ENCODE data around the gene TGFBR1.
"Not testable (repeated sequence)": the region's sequence is repeated elsewhere in the genome, so short reads cannot be mapped to it uniquely, and the experiment has no call there.

TGFBR1 gene

DNA sequence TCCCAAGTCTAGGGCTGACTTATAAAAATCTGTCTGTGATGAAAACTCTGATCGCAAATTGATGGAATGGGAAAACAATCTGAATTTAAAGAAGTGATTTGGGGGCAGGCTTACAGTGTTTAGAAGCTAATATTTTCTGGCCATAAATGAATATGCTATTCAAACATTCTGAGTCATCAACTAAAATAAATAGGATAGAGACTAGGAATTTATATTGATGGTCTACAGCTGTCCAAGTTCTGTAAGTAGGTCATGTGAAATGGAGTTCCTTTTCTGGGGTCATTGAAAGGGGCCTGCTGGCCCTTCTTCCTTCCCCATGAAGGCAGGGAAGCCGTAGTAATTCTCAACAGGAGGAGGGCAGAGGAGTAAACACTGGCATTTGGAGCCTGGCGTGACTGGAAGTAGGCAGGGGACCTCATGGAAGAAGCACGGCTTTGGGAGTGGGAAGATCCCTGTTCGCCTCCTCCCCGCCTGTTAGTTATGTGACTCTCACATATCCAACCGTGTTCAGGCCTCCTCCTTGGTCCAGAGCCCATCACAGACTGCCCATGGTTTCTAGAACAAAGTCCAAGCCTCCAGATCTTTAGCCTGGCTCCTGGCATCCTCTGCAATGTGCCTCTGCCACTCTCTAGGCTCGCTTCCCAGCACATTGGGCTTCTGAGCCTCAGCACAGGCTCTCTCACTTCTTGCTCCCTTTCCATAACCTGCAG, 85.1 kb downstream of the TGFBR1 start:
- no peak for DNase-seq (ENCODE audit: low read depth)

DNA sequence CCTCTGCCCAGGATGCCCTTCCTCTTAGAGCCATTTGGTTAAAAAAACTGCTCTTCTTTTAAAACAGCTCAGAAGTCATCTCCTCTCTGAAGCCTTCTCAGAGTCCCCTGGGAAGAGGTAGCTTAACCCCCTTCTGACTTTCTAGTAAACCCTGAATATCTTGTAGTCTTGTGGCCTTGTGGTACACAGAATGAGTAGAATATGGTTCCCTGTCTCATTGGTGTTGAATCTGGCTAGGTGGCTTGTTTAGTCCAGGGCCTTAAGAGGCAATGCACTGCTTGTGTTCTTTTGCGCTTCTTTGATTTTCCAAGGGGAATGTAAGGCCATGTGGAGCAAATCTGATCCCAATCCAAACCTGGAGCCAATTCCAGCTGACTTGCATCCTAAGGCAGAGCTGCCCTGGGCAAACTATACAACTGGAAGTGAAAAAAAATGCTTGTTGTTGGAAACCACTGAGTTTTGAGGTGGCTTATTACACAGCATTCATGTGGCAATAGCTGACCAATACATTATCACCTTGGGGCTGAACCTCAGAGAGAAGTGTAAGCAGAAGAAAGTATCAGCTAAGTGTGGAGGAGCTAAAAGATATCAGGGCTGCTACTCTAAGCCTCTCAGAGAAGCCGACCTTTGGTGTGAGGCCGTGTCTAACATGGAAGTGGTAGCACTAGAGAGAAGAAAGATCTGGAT, 85.8 kb downstream of the TGFBR1 start:
- DNase-seq (ENCODE audit: low read depth) = no peak

GRCh38 chr9:99192786-99193465, 88.0 kb downstream of the TGFBR1 start:
- DNase-seq (ENCODE audit: low read depth) = no peak

- no peak for DNase-seq (ENCODE audit: low read depth)
Observed at GRCh38 chr9:99193466-99193821, 88.5 kb downstream of the TGFBR1 start.

- not testable (repeated sequence) for DNase-seq (ENCODE audit: low read depth)
Observed at GRCh38 chr9:99196484-99196883, 91.6 kb downstream of the TGFBR1 start.

DNA sequence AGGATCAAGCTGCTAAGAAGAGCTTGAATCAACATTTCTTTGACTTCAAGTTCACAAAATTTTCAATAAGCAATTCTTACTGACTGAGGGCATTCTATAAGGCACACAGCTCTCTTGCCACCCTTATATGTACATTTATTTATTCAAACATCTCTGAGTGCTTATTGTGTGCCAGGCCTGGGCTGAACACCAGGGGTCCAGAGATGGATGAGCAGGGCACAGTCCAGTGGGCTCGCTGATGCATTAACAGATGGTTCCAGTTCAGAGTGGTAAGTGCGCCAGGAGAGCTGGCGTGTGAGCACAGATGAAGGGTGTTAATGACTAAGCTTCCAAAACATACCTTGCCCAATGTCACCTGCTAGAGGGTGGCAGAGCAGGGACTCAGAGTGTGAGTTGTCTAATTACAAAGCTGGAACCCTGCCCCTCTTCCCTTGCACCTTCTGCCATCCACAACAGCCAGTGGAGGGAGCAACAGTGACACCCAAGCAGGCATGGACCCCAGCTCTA, 92.3 kb downstream of the TGFBR1 start:
- no peak for DNase-seq (ENCODE audit: low read depth)

DNA sequence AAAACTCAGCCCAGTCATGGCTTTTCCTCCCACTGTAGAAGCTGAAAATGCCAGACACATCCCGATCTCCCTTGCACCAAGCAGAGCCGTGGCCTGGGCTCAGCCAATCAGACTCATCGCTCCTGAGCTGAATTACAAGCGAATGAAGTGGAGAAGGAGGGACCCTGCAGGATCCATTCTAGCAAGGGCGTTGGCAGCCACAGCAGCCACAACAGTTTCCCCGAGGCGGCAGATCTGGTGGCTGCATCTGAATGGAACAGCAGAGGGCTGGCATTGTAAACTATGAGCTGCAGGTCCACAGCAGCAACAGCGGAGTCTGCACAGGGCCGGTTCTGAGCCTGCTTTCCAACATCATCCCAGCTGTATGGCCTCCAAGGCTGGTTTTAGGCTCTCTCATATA, 93.1 kb downstream of the TGFBR1 start:
- DNase-seq (ENCODE audit: low read depth) = no peak

- DNase-seq (ENCODE audit: low read depth) = no peak
Observed at GRCh38 chr9:99199938-99200539, 95.1 kb downstream of the TGFBR1 start.

- no peak for DNase-seq (ENCODE audit: low read depth)
Observed at GRCh38 chr9:99201603-99202002, 96.7 kb downstream of the TGFBR1 start.
